AG10803 (cell line): ENCODE results near the gene ZNF521.

Source experiments
- DNase-seq: peaks from one replicate; pipeline ENCODE4 v3.0.0; 2010; ENCODE audit warnings: low read depth
- H3K4me3 ChIP-seq: 2 replicates; pipeline ENCODE4 v1.5.1; 2011; ENCODE audit warnings: mild to moderate bottlenecking, low read length, control low read depth
- CTCF ChIP-seq: conservative IDR thresholded peaks from 2 replicates; pipeline ENCODE4 v1.5.1; 2011; ENCODE audit warnings: mild to moderate bottlenecking, low read length, control low read depth, inconsistent platforms

The ZNF521 gene

GRCh38 chr18:25089470-25089869, 262.5 kb downstream of the ZNF521 start:
- DNase-seq = no peak
- no peak overlapping the region for H3K4me3 ChIP-seq
- no peak for TF ChIP-seq CTCF

GRCh38 chr18:25086876-25087275, 265.1 kb downstream of the ZNF521 start:
- no peak overlapping the region for H3K4me3 ChIP-seq
- DNase-seq = no peak
- no peak for TF ChIP-seq CTCF

- no peak for DNase-seq
- H3K4me3 ChIP-seq = no peak overlapping the region
- TF ChIP-seq CTCF = no peak
Observed at GRCh38 chr18:25081001-25081400, 271.0 kb downstream of the ZNF521 start.

GRCh38 chr18:25080211-25080610, 271.8 kb downstream of the ZNF521 start:
- H3K4me3 ChIP-seq = no peak overlapping the region
- no peak for DNase-seq
- TF ChIP-seq CTCF = no peak

- TF ChIP-seq CTCF = no peak
- no peak for DNase-seq
- H3K4me3 ChIP-seq = no peak overlapping the region
Observed at GRCh38 chr18:25077944-25078723, 273.8 kb downstream of the ZNF521 start.

GRCh38 chr18:25077038-25077943, 274.7 kb downstream of the ZNF521 start:
- no peak for TF ChIP-seq CTCF
- no peak overlapping the region for H3K4me3 ChIP-seq
- no peak for DNase-seq
